BE2C (cell line): ENCODE measurements around the gene GPR183.

Source experiments
- DNase-seq: peaks from one replicate; pipeline ENCODE4 v3.0.0-alpha.2; 2020
- H3K27me3 ChIP-seq: fragments of 250-450 bp; sonication (Bioruptor Pico); 2 replicates; pipeline ENCODE4 v1.5.1; 2020; ENCODE audit warnings: mild to moderate bottlenecking
- H3K36me3 ChIP-seq: fragments of 250-450 bp; sonication (Bioruptor Pico); 2 replicates; pipeline ENCODE4 v1.5.1; 2020; ENCODE audit warnings: mild to moderate bottlenecking
- H3K4me1 ChIP-seq: fragments of 250-450 bp; sonication (Bioruptor Pico); 2 replicates; pipeline ENCODE4 v1.5.1; 2020
- H3K4me3 ChIP-seq: 2 replicates; pipeline ENCODE4 v1.5.1; 2011; ENCODE audit warnings: low read depth, low read length
- H3K9me3 ChIP-seq: fragments of 250-450 bp; sonication (Bioruptor Pico); 2 replicates; pipeline ENCODE4 v1.5.1; 2020
- TF ChIP-seq, protein P1 (sequence below): IDR thresholded peaks from 2 replicates; pipeline ENCODE4 v1.5.1; 2012; ENCODE audit warnings: mild to moderate bottlenecking, low read depth, low read length

GPR183 gene

GRCh38 chr13:99347335-99347878, 40.2 kb upstream of the GPR183 start:
- no peak overlapping the region for H3K4me3 ChIP-seq
- no peaks in the 10 kb centered on the region for H3K27me3 ChIP-seq
- H3K4me1 ChIP-seq, result no peaks in the 10 kb centered on the region
- H3K9me3 ChIP-seq, result no peaks in the 10 kb centered on the region
- TF ChIP-seq, protein P1, sequence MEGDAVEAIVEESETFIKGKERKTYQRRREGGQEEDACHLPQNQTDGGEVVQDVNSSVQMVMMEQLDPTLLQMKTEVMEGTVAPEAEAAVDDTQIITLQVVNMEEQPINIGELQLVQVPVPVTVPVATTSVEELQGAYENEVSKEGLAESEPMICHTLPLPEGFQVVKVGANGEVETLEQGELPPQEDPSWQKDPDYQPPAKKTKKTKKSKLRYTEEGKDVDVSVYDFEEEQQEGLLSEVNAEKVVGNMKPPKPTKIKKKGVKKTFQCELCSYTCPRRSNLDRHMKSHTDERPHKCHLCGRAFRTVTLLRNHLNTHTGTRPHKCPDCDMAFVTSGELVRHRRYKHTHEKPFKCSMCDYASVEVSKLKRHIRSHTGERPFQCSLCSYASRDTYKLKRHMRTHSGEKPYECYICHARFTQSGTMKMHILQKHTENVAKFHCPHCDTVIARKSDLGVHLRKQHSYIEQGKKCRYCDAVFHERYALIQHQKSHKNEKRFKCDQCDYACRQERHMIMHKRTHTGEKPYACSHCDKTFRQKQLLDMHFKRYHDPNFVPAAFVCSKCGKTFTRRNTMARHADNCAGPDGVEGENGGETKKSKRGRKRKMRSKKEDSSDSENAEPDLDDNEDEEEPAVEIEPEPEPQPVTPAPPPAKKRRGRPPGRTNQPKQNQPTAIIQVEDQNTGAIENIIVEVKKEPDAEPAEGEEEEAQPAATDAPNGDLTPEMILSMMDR, result no peak
- peaks cover 13% of the 10 kb centered on the region for H3K36me3 ChIP-seq
- no peak for DNase-seq

DNA sequence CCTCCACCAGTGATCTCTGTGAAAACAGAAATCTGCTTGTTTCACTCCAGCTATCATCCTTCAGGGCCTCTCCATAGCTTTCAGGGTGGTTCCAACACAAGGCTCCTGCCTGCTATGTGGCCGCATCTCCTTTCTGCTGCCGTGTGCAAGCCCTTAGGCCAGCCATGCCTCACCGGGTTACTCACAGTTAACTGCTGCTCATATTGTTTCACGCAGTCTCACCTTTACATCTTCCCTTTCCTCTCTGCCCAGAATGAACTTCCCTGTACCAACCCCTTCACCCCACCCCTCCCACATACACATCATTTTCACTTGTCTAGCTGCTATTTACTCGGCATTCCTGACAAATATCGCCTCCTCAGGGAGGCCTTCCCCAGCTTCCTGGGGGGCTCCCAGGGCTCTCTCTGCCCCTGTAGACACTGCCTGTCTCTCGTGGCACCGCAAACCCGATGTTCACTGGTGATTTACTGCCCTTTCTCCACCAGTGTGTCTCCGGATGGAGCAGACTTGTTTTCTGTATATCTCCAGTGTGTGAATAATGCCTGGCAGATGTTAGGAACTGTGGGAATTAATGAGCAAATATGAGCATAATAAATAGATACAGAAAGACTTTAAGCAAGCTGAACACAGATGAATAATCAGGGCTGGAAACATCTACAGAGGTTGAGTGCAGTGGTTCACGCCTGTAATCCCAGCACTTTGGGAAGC, 39.3 kb upstream of the GPR183 start:
- Histone ChIP-seq H3K36me3 (peaks cover 18% of the 10 kb centered on the region), H3K4me1 (no peaks in the 10 kb centered on the region), H3K9me3 (no peaks in the 10 kb centered on the region), H3K4me3 (no peak overlapping the region), H3K27me3 (no peaks in the 10 kb centered on the region)
- no peak for DNase-seq
- TF ChIP-seq, protein P1, result no peak

- TF ChIP-seq, protein P1, result no peak
- Histone ChIP-seq H3K36me3 (peaks cover 18% of the 10 kb centered on the region), H3K9me3 (no peaks in the 10 kb centered on the region), H3K4me3 (no peak overlapping the region), H3K4me1 (no peaks in the 10 kb centered on the region), H3K27me3 (no peaks in the 10 kb centered on the region)
- DNase-seq, result no peak
Measured at GRCh38 chr13:99345345-99345744, 38.1 kb upstream of the GPR183 start.

GRCh38 chr13:99344610-99345208, 37.5 kb upstream of the GPR183 start:
- no peak for DNase-seq
- no peaks in the 10 kb centered on the region for H3K9me3 ChIP-seq
- H3K4me1 ChIP-seq, result no peaks in the 10 kb centered on the region
- H3K27me3 ChIP-seq, result no peaks in the 10 kb centered on the region
- TF ChIP-seq, protein P1, result no peak
- H3K36me3 ChIP-seq, result peaks cover 18% of the 10 kb centered on the region
- H3K4me3 ChIP-seq, result no peak overlapping the region

GRCh38 chr13:99342723-99343315, 35.6 kb upstream of the GPR183 start:
- Histone ChIP-seq H3K36me3 (peaks cover 17% of the 10 kb centered on the region), H3K4me3 (no peak overlapping the region), H3K4me1 (no peaks in the 10 kb centered on the region), H3K9me3 (no peaks in the 10 kb centered on the region), H3K27me3 (no peaks in the 10 kb centered on the region)
- no peak for DNase-seq
- TF ChIP-seq, protein P1, result no peak
